Endothelial cell of umbilical vein (primary cell): ENCODE measurements around the gene DBX1. TPM values are rescaled to one million over a fixed set of nuclear protein-coding genes. Genes with fewer than 3 reads are reported as not detected.

Source experiments
- BruUV-seq: library from RNA; stranded (reverse); fragments of 400-500 nt; replicated peaks from 2 replicates; lab custom pipeline; 2021; lab: Mats Ljungman, UMichigan
- CTCF ChIA-PET: fragments of 300-600, 350-600 bp; sonication (Branson Sonifier 250); formaldehyde crosslinking; loops from one replicate; lab custom pipeline; 2021; ENCODE audit warnings: antibody characterized with exemption, inconsistent platforms; lab: Charles Lee
- POLR2A ChIA-PET: fragments of 300-600, 350-600 bp; sonication (Branson Sonifier 250); formaldehyde crosslinking; loops from one replicate; lab custom pipeline; 2021; ENCODE audit warnings: antibody characterized with exemption, inconsistent platforms; lab: Charles Lee
- DNase-seq: peaks from one replicate; pipeline ENCODE4 v3.0.0-alpha.2; 2011; ENCODE audit warnings: low read depth, low spot score
- FAIRE-seq: peaks from 2 replicates; lab custom pipeline; 2011; peaks lifted over from hg19 to GRCh38; lab: Jason Lieb, UNC
- H2AFZ ChIP-seq: 2 replicates; pipeline ENCODE4 v1.6.0; 2012; ENCODE audit warnings: low read depth, low read length, control low read depth, inconsistent platforms
- H3K27ac ChIP-seq: 2 replicates; pipeline ENCODE4 v1.5.1; 2011; ENCODE audit warnings: low read depth, mild to moderate bottlenecking, control low read depth, low read length, moderate library complexity; ENCODE audit not compliant: insufficient read depth
- H3K27me3 ChIP-seq, 2 experiments: 2 replicates each; pipeline versions ENCODE4 v1.6.0 to v1.6.1; 2011; ENCODE audit warnings: low read length in 2 of 2, mixed read lengths in 1 of 2; ENCODE audit not compliant: control insufficient read depth in 2 of 2, insufficient read depth in 2 of 2
- H3K36me3 ChIP-seq, 2 experiments: 2 replicates in 1 of 2; 3 replicates in 1 of 2; pipeline ENCODE4 v1.5.1; 2011; ENCODE audit warnings: low read length in 2 of 2, mild to moderate bottlenecking in 1 of 2, moderate library complexity in 1 of 2; ENCODE audit not compliant: control insufficient read depth in 2 of 2, insufficient read depth in 2 of 2; ENCODE audit errors: extremely low read depth in 1 of 2
- H3K4me1 ChIP-seq: 3 replicates; pipeline ENCODE4 v1.5.1; 2011; ENCODE audit warnings: mild to moderate bottlenecking, low read length; ENCODE audit not compliant: control insufficient read depth, insufficient read depth; ENCODE audit errors: extremely low read depth
- H3K4me2 ChIP-seq: 2 replicates; pipeline ENCODE4 v1.6.1; 2011; ENCODE audit warnings: low read length, control low read depth, mixed read lengths; ENCODE audit not compliant: insufficient read depth
- H3K4me3 ChIP-seq, 3 experiments: fragments of 200-600 bp in 1 of 3; sonication (generic), shearing (Covaris generic) in 1 of 3; replicated peaks in 1 of 3; 2 replicates each; pipeline ENCODE4 v1.5.1; 2011 to 2016; ENCODE audit warnings: control low read depth in 3 of 3, low read length in 3 of 3, mild to moderate bottlenecking in 2 of 3, inconsistent platforms in 1 of 3, low read depth in 1 of 3, moderate library complexity in 1 of 3; ENCODE audit not compliant: insufficient read depth in 1 of 3
- H3K79me2 ChIP-seq: 2 replicates; pipeline ENCODE4 v1.6.0; 2012; ENCODE audit warnings: low read length, inconsistent platforms; ENCODE audit not compliant: control insufficient read depth, insufficient read depth
- H3K9ac ChIP-seq: replicated peaks from 2 replicates; pipeline ENCODE3; 2011; ENCODE audit warnings: low read length, control low read depth; ENCODE audit not compliant: insufficient read depth; ENCODE audit errors: extremely low read depth
- H3K9me1 ChIP-seq: replicated peaks from 3 replicates; pipeline ENCODE4 v1.6.0; 2011; ENCODE audit warnings: mild to moderate bottlenecking, low read length; ENCODE audit not compliant: control insufficient read depth, insufficient read depth; ENCODE audit errors: extremely low read depth
- H3K9me3 ChIP-seq: replicated peaks from 2 replicates; pipeline ENCODE4 v1.5.1; 2012; ENCODE audit warnings: low read length, inconsistent platforms; ENCODE audit not compliant: control insufficient read depth, insufficient read depth
- H4K20me1 ChIP-seq: replicated peaks from 2 replicates; pipeline ENCODE3; 2011; ENCODE audit warnings: mild to moderate bottlenecking, low read length; ENCODE audit not compliant: control insufficient read depth, insufficient read depth; ENCODE audit errors: extremely low read depth
- CTCF ChIP-seq, 2 donors: IDR thresholded peaks; 1 replicate in 1 of 2; 2 replicates in 1 of 2; pipeline ENCODE4 v1.5.1; 2011; ENCODE audit warnings: low read length in 2 of 2, mild to moderate bottlenecking in 2 of 2, moderate library complexity in 2 of 2, control low read depth in 1 of 2, inconsistent platforms in 1 of 2, low read depth in 1 of 2; ENCODE audit not compliant: insufficient read depth in 1 of 2; ENCODE audit errors: extremely low read depth in 1 of 2
- EZH2 ChIP-seq: IDR thresholded peaks from 2 replicates; pipeline ENCODE4 v1.6.1; 2012; ENCODE audit warnings: borderline replicate concordance, low read depth, mild to moderate bottlenecking, moderate library complexity, low read length, inconsistent platforms; ENCODE audit not compliant: severe bottlenecking
- FOS ChIP-seq: IDR thresholded peaks from 2 replicates; pipeline ENCODE4 v1.6.1; 2011; ENCODE audit warnings: mild to moderate bottlenecking, low read length, moderate library complexity, borderline replicate concordance; ENCODE audit not compliant: insufficient read depth
- GATA2 ChIP-seq: IDR thresholded peaks from 2 replicates; pipeline ENCODE4 v1.7.0; 2011; ENCODE audit warnings: low read depth, mild to moderate bottlenecking, moderate library complexity, mixed read lengths, low read length; ENCODE audit not compliant: insufficient read length, insufficient read depth
- JUN ChIP-seq: IDR thresholded peaks from 2 replicates; pipeline ENCODE4 v1.6.1; 2011; ENCODE audit warnings: borderline replicate concordance, low read depth; ENCODE audit not compliant: insufficient read length, insufficient read depth
- MYC ChIP-seq: IDR thresholded peaks from one replicate; pipeline ENCODE4 v1.6.1; 2011; ENCODE audit warnings: mild to moderate bottlenecking, low read depth, low read length
- POLR2A ChIP-seq: IDR thresholded peaks from 2 replicates; pipeline ENCODE4 v1.6.1; 2012; ENCODE audit warnings: low read depth, mild to moderate bottlenecking, control low read depth, low read length
- POLR2AphosphoS5 ChIP-seq: IDR thresholded peaks from 2 replicates; pipeline ENCODE4 v1.6.1; 2012; ENCODE audit warnings: low read depth, mild to moderate bottlenecking, control low read depth, low read length, moderate library complexity; ENCODE audit not compliant: insufficient read depth
- dilution Hi-C: fragments of 300-500 bp; cut with MboI; formaldehyde crosslinking; loops from one replicate; pipeline ENCODE4 v1.15.0; 2019; ENCODE audit warnings: low sequenced_read_pairs; ENCODE audit not compliant: extremely low pct_ligation_motif_present
- intact Hi-C: fragments of 100-400 bp; cut with micrococcal nuclease; formaldehyde crosslinking; loops from one replicate; pipeline ENCODE4 v1.10.0; 2022
- polyA plus RNA-seq, 4 experiments: library from polyadenylated mRNA; depleted of rRNA in 3 of 4; stranded (reverse) in 3 of 4; unstranded in 1 of 4; fragments of >200 nt; gene quantifications; 2 replicates each; pipeline versions ENCODE4 v1.2.1 to v1.2.3, GENCODE V29; 2011 to 2012; ENCODE audit warnings: missing spikeins in 1 of 4
- total RNA-seq: library from RNA; stranded (reverse); gene quantifications from 2 replicates; pipeline ENCODE4 v1.2.3, GENCODE V29; 2021
- TF ChIP-seq, protein P1 (sequence below): IDR thresholded peaks from 2 replicates; pipeline ENCODE4 v1.6.1; 2011; ENCODE audit not compliant: insufficient read depth, insufficient read length

DBX1 gene
- total and polyA plus RNA-seq, 2 donors (not counting 3 experiments of a cell fraction or from before 2014, with no cell fraction given) = not detected

DNA sequence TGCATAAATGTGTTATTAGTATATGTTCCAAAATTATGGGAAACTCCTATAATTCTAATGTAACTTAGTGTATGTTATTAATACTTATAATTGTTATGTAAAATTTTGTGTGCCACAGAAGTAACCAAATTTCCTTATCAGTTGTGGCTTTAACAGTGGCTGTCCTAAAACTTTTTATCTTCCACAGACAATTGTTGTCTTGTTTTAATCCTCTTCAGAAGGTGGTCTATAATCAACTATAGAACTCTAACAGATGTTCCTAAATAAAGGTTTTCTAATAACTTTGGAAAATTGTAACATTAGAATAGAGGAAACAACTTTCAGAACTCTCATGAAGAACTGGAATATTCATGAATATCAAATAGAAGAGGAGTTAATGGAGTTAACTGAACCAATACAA is 44.4 kb upstream of the DBX1 start:
- FAIRE-seq = no peak
- H3K9ac ChIP-seq = no peak overlapping the region

More for the DNA sequence above, 44.4 kb upstream of the DBX1 start:
- Histone ChIP-seq H3K9me3 (no peaks in the 10 kb centered on the region), H2AFZ (no peak overlapping the region), H3K27me3 (peaks cover 42 to 76% of the 10 kb centered on the region in 2 experiments), H3K36me3 (no peaks in the 10 kb centered on the region), H3K9me1 (no peaks in the 10 kb centered on the region), H3K4me3 (no peak overlapping the region), H4K20me1 (no peaks in the 10 kb centered on the region), H3K4me1 (no peaks in the 10 kb centered on the region), H3K27ac (no peak overlapping the region), H3K79me2 (no peaks in the 10 kb centered on the region), H3K4me2 (no peak overlapping the region)
- ChIA-PET CTCF (no interaction called here), POLR2A (no interaction called here)
- no TSS peak for BruUV-seq
- intact Hi-C loops = no loop called here
- DNase-seq = no peak
- TF ChIP-seq GATA2 (no peak), CTCF (IDR thresholded peaks at IDR 0.05; ENCODE audit: extremely low read depth in 1 of 2, insufficient read depth in 1 of 2, low read depth in 1 of 2, low read length in 2 of 2) (no peak), JUN (no peak), POLR2AphosphoS5 (no peak), MYC (no peak), POLR2A (no peak), EZH2 (no peak), FOS (no peak)
- TF ChIP-seq, protein P1, sequence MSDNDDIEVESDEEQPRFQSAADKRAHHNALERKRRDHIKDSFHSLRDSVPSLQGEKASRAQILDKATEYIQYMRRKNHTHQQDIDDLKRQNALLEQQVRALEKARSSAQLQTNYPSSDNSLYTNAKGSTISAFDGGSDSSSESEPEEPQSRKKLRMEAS = no peak
- dilution Hi-C loops = no loop called here
